Cerebellar cortex (tissue), 1 donor: ENCODE measurements around the gene IMPG1.
"Not testable (repeated sequence)": the region's sequence is repeated elsewhere in the genome, so short reads cannot be mapped to it uniquely, and the experiment has no call there.

Source experiments
- DNase-seq: peaks from one replicate; pipeline ENCODE4 v3.0.0-alpha.2; 2015; ENCODE audit warnings: low spot score

Gene IMPG1

GRCh38 chr6:75952128-75952527 is 120.3 kb downstream of the IMPG1 start:
- DNase-seq = no peak

- DNase-seq = no peak
Measured at GRCh38 chr6:75947935-75948334, 124.5 kb downstream of the IMPG1 start.

GRCh38 chr6:75946146-75946831 is 126.2 kb downstream of the IMPG1 start:
- DNase-seq = no peak

- no peak for DNase-seq
Measured at GRCh38 chr6:75943381-75943780, 129.1 kb downstream of the IMPG1 start.

GRCh38 chr6:75941509-75941908 is 131.0 kb downstream of the IMPG1 start:
- no peak for DNase-seq

- DNase-seq = no peak
Measured at GRCh38 chr6:75940564-75940963, 131.9 kb downstream of the IMPG1 start.

- no peak for DNase-seq
Measured at GRCh38 chr6:75937846-75938245, 134.6 kb downstream of the IMPG1 start.

GRCh38 chr6:75936682-75937081 is 135.8 kb downstream of the IMPG1 start:
- no peak for DNase-seq

- DNase-seq = no peak
Measured at GRCh38 chr6:75935473-75935793, 137.0 kb downstream of the IMPG1 start.

- peak; percentile 80 for DNase-seq
Measured at GRCh38 chr6:75934643-75935472, 137.6 kb downstream of the IMPG1 start.

GRCh38 chr6:75933387-75933975 is 139.0 kb downstream of the IMPG1 start:
- DNase-seq = no peak

- peak; percentile 21 for DNase-seq
Measured at GRCh38 chr6:75932067-75932466, 140.4 kb downstream of the IMPG1 start.

- no peak for DNase-seq
Measured at GRCh38 chr6:75931011-75931680, 141.3 kb downstream of the IMPG1 start.

GRCh38 chr6:75926293-75927168 is 145.9 kb downstream of the IMPG1 start:
- no peak for DNase-seq

GRCh38 chr6:75922226-75922625 is 150.2 kb downstream of the IMPG1 start:
- DNase-seq = no peak

- DNase-seq = no peak
Measured at GRCh38 chr6:75913040-75913439, 159.4 kb downstream of the IMPG1 start.

- no peak for DNase-seq
Measured at GRCh38 chr6:75907444-75907843, 165.0 kb downstream of the IMPG1 start.

GRCh38 chr6:75906871-75907270 is 165.6 kb downstream of the IMPG1 start:
- no peak for DNase-seq

- DNase-seq = not testable (repeated sequence)
Measured at GRCh38 chr6:75905129-75905528, 167.3 kb downstream of the IMPG1 start.

GRCh38 chr6:75900216-75900615 is 172.2 kb downstream of the IMPG1 start:
- DNase-seq = not testable (repeated sequence)

GRCh38 chr6:75896526-75896925 is 175.9 kb downstream of the IMPG1 start:
- no peak for DNase-seq

- peak; percentile 2 for DNase-seq
Measured at GRCh38 chr6:75893776-75894152, 178.7 kb downstream of the IMPG1 start.
